Endothelial cell of umbilical vein (primary cell): ENCODE data around the gene CCDC88B. TPM values are rescaled to one million over a fixed set of nuclear protein-coding genes. Genes with fewer than 3 reads are reported as not detected.

Experiments
- BruUV-seq: library from RNA; stranded (reverse); fragments of 400-500 nt; replicated peaks from 2 replicates; lab custom pipeline; 2021; lab: Mats Ljungman, UMichigan
- CTCF ChIA-PET: fragments of 300-600, 350-600 bp; sonication (Branson Sonifier 250); formaldehyde crosslinking; loops from one replicate; lab custom pipeline; 2021; ENCODE audit warnings: antibody characterized with exemption, inconsistent platforms; lab: Charles Lee
- POLR2A ChIA-PET: fragments of 300-600, 350-600 bp; sonication (Branson Sonifier 250); formaldehyde crosslinking; loops from one replicate; lab custom pipeline; 2021; ENCODE audit warnings: antibody characterized with exemption, inconsistent platforms; lab: Charles Lee
- DNase-seq: peaks from one replicate; pipeline ENCODE4 v3.0.0-alpha.2; 2011; ENCODE audit warnings: low read depth, low spot score
- FAIRE-seq: peaks from 2 replicates; lab custom pipeline; 2011; peaks lifted over from hg19 to GRCh38; lab: Jason Lieb, UNC
- H2AFZ ChIP-seq: 2 replicates; pipeline ENCODE4 v1.6.0; 2012; ENCODE audit warnings: low read depth, low read length, control low read depth, inconsistent platforms
- H3K27ac ChIP-seq: 2 replicates; pipeline ENCODE4 v1.5.1; 2011; ENCODE audit warnings: low read depth, mild to moderate bottlenecking, control low read depth, low read length, moderate library complexity; ENCODE audit not compliant: insufficient read depth
- H3K27me3 ChIP-seq, 2 experiments: 2 replicates each; pipeline versions ENCODE4 v1.6.0 to v1.6.1; 2011; ENCODE audit warnings: low read length in 2 of 2, mixed read lengths in 1 of 2; ENCODE audit not compliant: control insufficient read depth in 2 of 2, insufficient read depth in 2 of 2
- H3K36me3 ChIP-seq, 2 experiments: 2 replicates in 1 of 2; 3 replicates in 1 of 2; pipeline ENCODE4 v1.5.1; 2011; ENCODE audit warnings: low read length in 2 of 2, mild to moderate bottlenecking in 1 of 2, moderate library complexity in 1 of 2; ENCODE audit not compliant: control insufficient read depth in 2 of 2, insufficient read depth in 2 of 2; ENCODE audit errors: extremely low read depth in 1 of 2
- H3K4me1 ChIP-seq: 3 replicates; pipeline ENCODE4 v1.5.1; 2011; ENCODE audit warnings: mild to moderate bottlenecking, low read length; ENCODE audit not compliant: control insufficient read depth, insufficient read depth; ENCODE audit errors: extremely low read depth
- H3K4me2 ChIP-seq: 2 replicates; pipeline ENCODE4 v1.6.1; 2011; ENCODE audit warnings: low read length, control low read depth, mixed read lengths; ENCODE audit not compliant: insufficient read depth
- H3K4me3 ChIP-seq, 3 experiments: fragments of 200-600 bp in 1 of 3; sonication (generic), shearing (Covaris generic) in 1 of 3; replicated peaks in 1 of 3; 2 replicates each; pipeline ENCODE4 v1.5.1; 2011 to 2016; ENCODE audit warnings: control low read depth in 3 of 3, low read length in 3 of 3, mild to moderate bottlenecking in 2 of 3, inconsistent platforms in 1 of 3, low read depth in 1 of 3, moderate library complexity in 1 of 3; ENCODE audit not compliant: insufficient read depth in 1 of 3
- H3K79me2 ChIP-seq: 2 replicates; pipeline ENCODE4 v1.6.0; 2012; ENCODE audit warnings: low read length, inconsistent platforms; ENCODE audit not compliant: control insufficient read depth, insufficient read depth
- H3K9ac ChIP-seq: replicated peaks from 2 replicates; pipeline ENCODE3; 2011; ENCODE audit warnings: low read length, control low read depth; ENCODE audit not compliant: insufficient read depth; ENCODE audit errors: extremely low read depth
- H3K9me1 ChIP-seq: replicated peaks from 3 replicates; pipeline ENCODE4 v1.6.0; 2011; ENCODE audit warnings: mild to moderate bottlenecking, low read length; ENCODE audit not compliant: control insufficient read depth, insufficient read depth; ENCODE audit errors: extremely low read depth
- H3K9me3 ChIP-seq: replicated peaks from 2 replicates; pipeline ENCODE4 v1.5.1; 2012; ENCODE audit warnings: low read length, inconsistent platforms; ENCODE audit not compliant: control insufficient read depth, insufficient read depth
- H4K20me1 ChIP-seq: replicated peaks from 2 replicates; pipeline ENCODE3; 2011; ENCODE audit warnings: mild to moderate bottlenecking, low read length; ENCODE audit not compliant: control insufficient read depth, insufficient read depth; ENCODE audit errors: extremely low read depth
- CTCF ChIP-seq, 2 donors: IDR thresholded peaks; 1 replicate in 1 of 2; 2 replicates in 1 of 2; pipeline ENCODE4 v1.5.1; 2011; ENCODE audit warnings: low read length in 2 of 2, mild to moderate bottlenecking in 2 of 2, moderate library complexity in 2 of 2, control low read depth in 1 of 2, inconsistent platforms in 1 of 2, low read depth in 1 of 2; ENCODE audit not compliant: insufficient read depth in 1 of 2; ENCODE audit errors: extremely low read depth in 1 of 2
- EZH2 ChIP-seq: IDR thresholded peaks from 2 replicates; pipeline ENCODE4 v1.6.1; 2012; ENCODE audit warnings: borderline replicate concordance, low read depth, mild to moderate bottlenecking, moderate library complexity, low read length, inconsistent platforms; ENCODE audit not compliant: severe bottlenecking
- FOS ChIP-seq: IDR thresholded peaks from 2 replicates; pipeline ENCODE4 v1.6.1; 2011; ENCODE audit warnings: mild to moderate bottlenecking, low read length, moderate library complexity, borderline replicate concordance; ENCODE audit not compliant: insufficient read depth
- GATA2 ChIP-seq: IDR thresholded peaks from 2 replicates; pipeline ENCODE4 v1.7.0; 2011; ENCODE audit warnings: low read depth, mild to moderate bottlenecking, moderate library complexity, mixed read lengths, low read length; ENCODE audit not compliant: insufficient read length, insufficient read depth
- JUN ChIP-seq: IDR thresholded peaks from 2 replicates; pipeline ENCODE4 v1.6.1; 2011; ENCODE audit warnings: borderline replicate concordance, low read depth; ENCODE audit not compliant: insufficient read length, insufficient read depth
- MYC ChIP-seq: IDR thresholded peaks from one replicate; pipeline ENCODE4 v1.6.1; 2011; ENCODE audit warnings: mild to moderate bottlenecking, low read depth, low read length
- POLR2A ChIP-seq: IDR thresholded peaks from 2 replicates; pipeline ENCODE4 v1.6.1; 2012; ENCODE audit warnings: low read depth, mild to moderate bottlenecking, control low read depth, low read length
- POLR2AphosphoS5 ChIP-seq: IDR thresholded peaks from 2 replicates; pipeline ENCODE4 v1.6.1; 2012; ENCODE audit warnings: low read depth, mild to moderate bottlenecking, control low read depth, low read length, moderate library complexity; ENCODE audit not compliant: insufficient read depth
- dilution Hi-C: fragments of 300-500 bp; cut with MboI; formaldehyde crosslinking; loops from one replicate; pipeline ENCODE4 v1.15.0; 2019; ENCODE audit warnings: low sequenced_read_pairs; ENCODE audit not compliant: extremely low pct_ligation_motif_present
- intact Hi-C: fragments of 100-400 bp; cut with micrococcal nuclease; formaldehyde crosslinking; loops from one replicate; pipeline ENCODE4 v1.10.0; 2022
- polyA plus RNA-seq, 4 experiments: library from polyadenylated mRNA; depleted of rRNA in 3 of 4; stranded (reverse) in 3 of 4; unstranded in 1 of 4; fragments of >200 nt; gene quantifications; 2 replicates each; pipeline versions ENCODE4 v1.2.1 to v1.2.3, GENCODE V29; 2011 to 2012; ENCODE audit warnings: missing spikeins in 1 of 4
- total RNA-seq: library from RNA; stranded (reverse); gene quantifications from 2 replicates; pipeline ENCODE4 v1.2.3, GENCODE V29; 2021
- TF ChIP-seq, protein P1 (sequence below): IDR thresholded peaks from 2 replicates; pipeline ENCODE4 v1.6.1; 2011; ENCODE audit not compliant: insufficient read depth, insufficient read length

CCDC88B gene
- total and polyA plus RNA-seq, 2 donors (not counting 3 experiments of a cell fraction or from before 2014, with no cell fraction given) = 1.8 to 2.7 TPM

DNA sequence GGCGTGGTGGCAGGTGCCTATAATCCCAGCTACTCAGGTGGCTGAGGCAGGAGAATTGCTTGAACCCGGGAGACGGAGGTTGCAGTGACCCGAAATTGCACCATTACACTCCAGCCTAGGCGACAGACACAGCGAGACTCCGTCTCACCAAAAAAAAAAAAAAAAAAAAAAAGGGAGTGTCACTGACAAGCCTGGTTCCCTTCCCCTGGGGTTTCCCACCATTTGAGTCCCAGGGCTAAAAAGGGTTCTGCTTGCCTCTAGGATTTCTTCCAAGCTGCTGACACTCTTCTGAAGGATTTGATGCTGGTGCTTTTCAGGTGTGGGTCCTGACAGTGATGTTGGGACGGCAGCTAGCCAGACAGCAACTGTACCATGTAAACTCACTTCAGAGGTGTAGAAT lies 1.3 kb upstream of the CCDC88B start:
- dilution Hi-C loops (no loop called here), intact Hi-C loops (no loop called here)
- Histone ChIP-seq H3K4me1 (no peaks in the 10 kb centered on the region), H3K4me3 (no peak overlapping the region), H3K9me1 (no peaks in the 10 kb centered on the region), H3K9ac (no peak overlapping the region), H3K27ac (no peak overlapping the region), H4K20me1 (no peaks in the 10 kb centered on the region), H2AFZ (no peak overlapping the region), H3K79me2 (no peaks in the 10 kb centered on the region), H3K36me3 (no peaks in the 10 kb centered on the region), H3K27me3 (no peaks in the 10 kb centered on the region), H3K4me2 (no peak overlapping the region), H3K9me3 (no peaks in the 10 kb centered on the region)
- BruUV-seq = no TSS peak
- no peak for TF ChIP-seq MYC
- TF ChIP-seq CTCF (IDR thresholded peaks at IDR 0.05; ENCODE audit: extremely low read depth in 1 of 2, insufficient read depth in 1 of 2, low read depth in 1 of 2, low read length in 2 of 2) = no peak
- TF ChIP-seq EZH2 = no peak
- TF ChIP-seq POLR2A = no peak
- no peak for TF ChIP-seq FOS
- TF ChIP-seq GATA2 = no peak
- no peak for TF ChIP-seq JUN
- TF ChIP-seq, protein P1, sequence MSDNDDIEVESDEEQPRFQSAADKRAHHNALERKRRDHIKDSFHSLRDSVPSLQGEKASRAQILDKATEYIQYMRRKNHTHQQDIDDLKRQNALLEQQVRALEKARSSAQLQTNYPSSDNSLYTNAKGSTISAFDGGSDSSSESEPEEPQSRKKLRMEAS = no peak
- no peak for TF ChIP-seq POLR2AphosphoS5
- DNase-seq (no peak), FAIRE-seq (no peak)
- CTCF ChIA-PET = interaction anchor here (0.6 kb wide), 1 partner anchor 38 kb away, joined by 4 read pairs; no protein-coding TSS in a partner anchor
- POLR2A ChIA-PET = interaction anchor here (0.7 kb wide), 1 partner anchor 479 kb away, joined by 5 read pairs; no protein-coding TSS in a partner anchor
